GM12878 (cell line): ENCODE results near the gene CERKL. TPM values are rescaled to one million over a fixed set of nuclear protein-coding genes. Genes with fewer than 3 reads are reported as not detected.

Source experiments
- ATAC-seq: fragments of 200-7000 bp; cut with Tn5 transposase; 3 replicates; pipeline ENCODE4 v1.9.1; 2020; ENCODE audit warnings: mild to moderate bottlenecking, moderate library complexity
- BruUV-seq: library from RNA; stranded (reverse); fragments of 400-500 nt; replicated peaks from 2 replicates; lab custom pipeline; 2021; lab: Mats Ljungman, UMichigan
- CTCF ChIA-PET: fragments of 300-600 bp; sonication (Branson Sonifier 250); formaldehyde crosslinking; extraction: SDS; loops from one replicate; lab custom pipeline; 2021; ENCODE audit warnings: inconsistent platforms; lab: Yijun Ruan, JAX
- POLR2A ChIA-PET: fragments of 350-600 bp; formaldehyde crosslinking; extraction: SDS; loops from one replicate; lab custom pipeline; 2021; ENCODE audit warnings: inconsistent platforms; lab: Charles Lee
- RAD21 ChIA-PET: fragments of 300-600 bp; sonication (Branson Sonifier 250); formaldehyde crosslinking; loops from one replicate; lab custom pipeline; 2023; ENCODE audit warnings: antibody characterized with exemption; ENCODE audit not compliant: unreplicated experiment; lab: Charles Lee
- SMC1A ChIA-PET: fragments of 300-600 bp; sonication (Branson Sonifier 250); formaldehyde crosslinking; loops from one replicate; lab custom pipeline; 2023; ENCODE audit not compliant: unreplicated experiment, uncharacterized antibody; lab: Charles Lee
- DNase-seq: peaks from one replicate; pipeline ENCODE4 v3.0.0-alpha.2; 2011; ENCODE audit warnings: low read depth, low spot score
- FAIRE-seq: peaks from 3 replicates; lab custom pipeline; 2011; peaks lifted over from hg19 to GRCh38; lab: Jason Lieb, UNC
- H2AFZ ChIP-seq: 2 replicates; pipeline ENCODE4 v1.6.0; 2011; ENCODE audit warnings: low read depth, low read length, control low read depth; ENCODE audit not compliant: control insufficient read depth
- H3K27ac ChIP-seq: 2 replicates; pipeline ENCODE4 v1.5.1; 2011; ENCODE audit warnings: control low read depth; ENCODE audit not compliant: control insufficient read depth, insufficient read depth
- H3K27me3 ChIP-seq, 2 experiments: replicated peaks in 1 of 2; 2 replicates each; pipeline versions ENCODE4 v1.6.0 to v1.6.1; 2011; ENCODE audit warnings: low read length in 1 of 2; ENCODE audit not compliant: control insufficient read depth in 2 of 2, insufficient read depth in 2 of 2
- H3K36me3 ChIP-seq, 2 experiments: 2 replicates each; pipeline ENCODE4 v1.5.1; 2011; ENCODE audit warnings: low read length in 1 of 2; ENCODE audit not compliant: control insufficient read depth in 2 of 2, insufficient read depth in 2 of 2
- H3K4me1 ChIP-seq: 2 replicates; pipeline ENCODE4 v1.6.1; 2011; ENCODE audit warnings: mild to moderate bottlenecking, low read length, moderate library complexity, mixed read lengths; ENCODE audit not compliant: control insufficient read depth, insufficient read depth
- H3K4me2 ChIP-seq: 2 replicates; pipeline ENCODE4 v1.6.0; 2011; ENCODE audit warnings: control low read depth; ENCODE audit not compliant: control insufficient read depth, insufficient read depth
- H3K4me3 ChIP-seq: fragments of 200-600 bp; sonication (generic); 2 replicates; pipeline ENCODE4 v1.5.1; 2016
- H3K79me2 ChIP-seq: 2 replicates; pipeline ENCODE4 v1.6.0; 2011; ENCODE audit warnings: low read length; ENCODE audit not compliant: control insufficient read depth, insufficient read depth
- H3K9ac ChIP-seq: 2 replicates; pipeline ENCODE4 v1.8.0; 2011; ENCODE audit warnings: low read length, control low read depth, mixed read lengths; ENCODE audit not compliant: control insufficient read depth, insufficient read depth
- H3K9me3 ChIP-seq: replicated peaks from 3 replicates; pipeline ENCODE4 v1.5.1; 2011; ENCODE audit warnings: mild to moderate bottlenecking, low read length; ENCODE audit not compliant: control insufficient read depth, insufficient read depth
- H4K20me1 ChIP-seq: 2 replicates; pipeline ENCODE4 v1.6.0; 2011; ENCODE audit not compliant: control insufficient read depth, insufficient read depth
- DPF2 ChIP-seq: fragments of 450-650 bp; IDR thresholded peaks from 2 replicates; pipeline ENCODE4 v1.6.1; 2017; ENCODE audit warnings: mild to moderate bottlenecking
- IKZF1 ChIP-seq: fragments of 450-650 bp; conservative IDR thresholded peaks from 2 replicates; pipeline ENCODE4 v1.6.1; 2017; ENCODE audit warnings: antibody characterized with exemption, mild to moderate bottlenecking
- IKZF2 ChIP-seq, 2 experiments: fragments of 450-650 bp; IDR thresholded peaks; 2 replicates each; pipeline ENCODE4 v1.6.1; 2017; ENCODE audit warnings: mild to moderate bottlenecking in 2 of 2, moderate library complexity in 2 of 2
- MEF2B ChIP-seq: fragments of 450-650 bp; IDR thresholded peaks from 2 replicates; pipeline ENCODE4 v1.6.1; 2018; ENCODE audit warnings: mild to moderate bottlenecking, moderate library complexity; ENCODE audit not compliant: partially characterized antibody, poor library complexity, severe bottlenecking
- MTA2 ChIP-seq: fragments of 450-650 bp; IDR thresholded peaks from 2 replicates; pipeline ENCODE4 v1.6.1; 2016; ENCODE audit warnings: low read depth, mild to moderate bottlenecking, moderate library complexity
- NFXL1 ChIP-seq: fragments of 450-650 bp; IDR thresholded peaks from 2 replicates; pipeline ENCODE4 v1.6.1; 2017; ENCODE audit warnings: antibody characterized with exemption, mild to moderate bottlenecking, borderline replicate concordance
- NR2F1 ChIP-seq: fragments of 450-650 bp; conservative IDR thresholded peaks from 2 replicates; pipeline ENCODE4 v1.6.1; 2017; ENCODE audit warnings: mild to moderate bottlenecking
- PML ChIP-seq: IDR thresholded peaks from 2 replicates; pipeline ENCODE4 v1.6.1; 2012; ENCODE audit warnings: low read length, inconsistent platforms
- RUNX3 ChIP-seq: IDR thresholded peaks from 2 replicates; pipeline ENCODE4 v1.6.1; 2012; ENCODE audit warnings: low read length, inconsistent platforms
- SPI1 ChIP-seq: IDR thresholded peaks from 2 replicates; pipeline ENCODE4 v1.6.1; 2011; ENCODE audit warnings: low read depth, mild to moderate bottlenecking, low read length, moderate library complexity, borderline replicate concordance; ENCODE audit not compliant: insufficient read depth
- SUPT20H ChIP-seq: IDR thresholded peaks from 2 replicates; pipeline ENCODE4 v1.6.1; 2011; ENCODE audit warnings: low read depth, mild to moderate bottlenecking, low read length, moderate library complexity, borderline replicate concordance; ENCODE audit not compliant: control insufficient read depth
- TCF7 ChIP-seq: IDR thresholded peaks from 2 replicates; pipeline ENCODE4 v1.6.1; 2014; ENCODE audit warnings: antibody characterized with exemption, borderline replicate concordance
- WGBS: methylation state at CpG from one replicate; pipeline ENCODE4 v1.1.6; 2016; ENCODE audit warnings: low lambda C conversion rate; ENCODE audit not compliant: insufficient replicate concordance, insufficient coverage; ENCODE audit errors: missing lambda C conversion rate; 5-methylcytosine and 5-hydroxymethylcytosine counted together
- in situ Hi-C: fragments of 300-500 bp; cut with MboI; formaldehyde crosslinking; loops from 9 replicates; pipeline ENCODE4 v1.14.3; 2018; ENCODE audit warnings: mixed read lengths
- intact Hi-C: fragments of 100-400 bp; cut with micrococcal nuclease; formaldehyde crosslinking; loops from one replicate; pipeline ENCODE4 v1.14.2; 2022; ENCODE audit not compliant: unreplicated experiment
- polyA plus RNA-seq, 11 experiments: library from polyadenylated mRNA; depleted of rRNA in 4 of 11; unstranded in 6 of 11; stranded (reverse) in 5 of 11; fragments of >200 nt; fragmentation: Nextera tagmentation in 4 of 11; fragmentation: Illumina TruSeq in 1 of 11; extraction: Ambion mirVana in 4 of 11; extraction: Trizol in 1 of 11; gene quantifications; 1 replicate in 1 of 11; 2 replicates in 10 of 11; pipeline versions ENCODE4 v1.2.1 to v1.2.3, GENCODE V29; 2011 to 2016; ENCODE audit warnings: inconsistent platforms in 2 of 11, missing spikeins in 2 of 11, low read depth in 1 of 11
- total RNA-seq, 4 experiments: library from RNA; depleted of rRNA in 3 of 4; stranded (reverse); fragments of >200 nt in 3 of 4; fragmentation: Illumina TruSeq in 1 of 4; extraction: Trizol in 1 of 4; gene quantifications; 2 replicates each; pipeline versions ENCODE4 v1.2.1 to v1.2.3, GENCODE V29; 2013 to 2021
- TF ChIP-seq, protein P1 (sequence below): fragments of 450-650 bp; IDR thresholded peaks from 2 replicates; pipeline ENCODE4 v1.6.1; 2017; ENCODE audit warnings: low read depth, mild to moderate bottlenecking, moderate library complexity
- TF ChIP-seq, protein P2 (sequence below): IDR thresholded peaks from 2 replicates; pipeline ENCODE4 v1.6.1; 2012; ENCODE audit warnings: low read length, inconsistent platforms

The CERKL gene
- total and polyA plus RNA-seq, 10 of the 15 experiments (the other 5 are each of a cell fraction or from before 2014, with no cell fraction given): 0.05 to 23.0 (median 6.0) TPM; not detected in 2

DNA sequence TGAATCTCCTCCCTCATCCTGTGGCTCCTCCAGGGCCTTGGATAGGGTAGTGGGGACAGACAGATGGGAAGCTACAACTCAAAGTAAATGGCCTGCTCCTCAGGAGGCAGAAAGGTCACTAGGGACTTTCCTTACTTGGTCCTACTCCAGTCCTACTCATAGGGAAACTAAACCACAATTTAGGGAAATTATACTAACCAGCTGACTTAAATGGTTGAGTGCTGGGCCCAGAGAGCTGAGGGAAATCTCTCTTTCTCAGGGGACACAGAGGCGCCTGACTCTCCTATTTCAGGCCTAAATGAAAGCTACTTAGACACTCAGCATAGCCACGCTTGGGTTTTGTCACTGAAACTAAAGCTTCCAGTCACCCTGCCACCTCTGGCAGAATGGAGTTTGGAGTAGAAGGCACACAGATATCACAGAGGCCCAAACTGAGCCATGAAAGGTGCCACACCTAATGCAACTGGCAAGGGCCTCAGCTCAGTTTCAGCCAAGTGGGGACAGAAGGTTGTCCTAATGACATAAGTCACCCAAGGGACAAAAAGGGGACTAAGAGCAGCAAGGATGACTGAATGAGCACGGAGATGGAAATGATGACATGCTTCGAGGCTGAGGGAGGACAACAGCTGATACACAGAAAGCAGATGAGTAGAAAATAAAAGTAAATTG lies 24.0 kb downstream of the CERKL start:
- CTCF ChIA-PET: interaction anchor here (1.1 to 1.9 kb wide), 2 partner anchors 59 to 83 kb away, joined by 3 to 7 read pairs; no protein-coding TSS in a partner anchor
- ATAC-seq: peak; percentile 73
- intact Hi-C loops (no loop called here), in situ Hi-C loops (no loop called here)
- Histone ChIP-seq H3K36me3 (no peaks in the 10 kb centered on the region), H2AFZ (no peak overlapping the region), H3K27me3 (no peaks in the 10 kb centered on the region), H3K79me2 (no peaks in the 10 kb centered on the region), H4K20me1 (no peaks in the 10 kb centered on the region), H3K27ac (no peak overlapping the region), H3K4me1 (no peaks in the 10 kb centered on the region; the same call in 1 of the 2 replicates), H3K9me3 (no peaks in the 10 kb centered on the region), H3K9ac (no peak overlapping the region), H3K4me2 (no peak overlapping the region), H3K4me3 (no peak overlapping the region)
- SMC1A ChIA-PET: interaction anchor here (0.8 to 2.4 kb wide), 9 partner anchors 17 to 528 kb away, joined by 3 to 9 read pairs (median 4); no protein-coding TSS in a partner anchor
- TF ChIP-seq MEF2B (peak; percentile 52), PML (no peak), NR2F1 (peak; percentile 35; the same call in 1 of the 2 replicates), TCF7 (no peak), IKZF2 (IDR thresholded peaks at IDR 0.05) (peak; percentile 18 to 30; a peak in 1 of 4 replicates), SUPT20H (no peak), MTA2 (0 out of 2 replicates have a peak, but pooled peaks have one; percentile 28), DPF2 (0 out of 2 replicates have a peak, but pooled peaks have one; percentile 30), RUNX3 (peak; percentile 61), NFXL1 (no peak), IKZF1 (peak; percentile 65), SPI1 (no peak)
- TF ChIP-seq, protein P1, sequence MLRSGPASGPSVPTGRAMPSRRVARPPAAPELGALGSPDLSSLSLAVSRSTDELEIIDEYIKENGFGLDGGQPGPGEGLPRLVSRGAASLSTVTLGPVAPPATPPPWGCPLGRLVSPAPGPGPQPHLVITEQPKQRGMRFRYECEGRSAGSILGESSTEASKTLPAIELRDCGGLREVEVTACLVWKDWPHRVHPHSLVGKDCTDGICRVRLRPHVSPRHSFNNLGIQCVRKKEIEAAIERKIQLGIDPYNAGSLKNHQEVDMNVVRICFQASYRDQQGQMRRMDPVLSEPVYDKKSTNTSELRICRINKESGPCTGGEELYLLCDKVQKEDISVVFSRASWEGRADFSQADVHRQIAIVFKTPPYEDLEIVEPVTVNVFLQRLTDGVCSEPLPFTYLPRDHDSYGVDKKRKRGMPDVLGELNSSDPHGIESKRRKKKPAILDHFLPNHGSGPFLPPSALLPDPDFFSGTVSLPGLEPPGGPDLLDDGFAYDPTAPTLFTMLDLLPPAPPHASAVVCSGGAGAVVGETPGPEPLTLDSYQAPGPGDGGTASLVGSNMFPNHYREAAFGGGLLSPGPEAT: peak; percentile 28; the same call in 1 of the 2 replicates
- TF ChIP-seq, protein P2, sequence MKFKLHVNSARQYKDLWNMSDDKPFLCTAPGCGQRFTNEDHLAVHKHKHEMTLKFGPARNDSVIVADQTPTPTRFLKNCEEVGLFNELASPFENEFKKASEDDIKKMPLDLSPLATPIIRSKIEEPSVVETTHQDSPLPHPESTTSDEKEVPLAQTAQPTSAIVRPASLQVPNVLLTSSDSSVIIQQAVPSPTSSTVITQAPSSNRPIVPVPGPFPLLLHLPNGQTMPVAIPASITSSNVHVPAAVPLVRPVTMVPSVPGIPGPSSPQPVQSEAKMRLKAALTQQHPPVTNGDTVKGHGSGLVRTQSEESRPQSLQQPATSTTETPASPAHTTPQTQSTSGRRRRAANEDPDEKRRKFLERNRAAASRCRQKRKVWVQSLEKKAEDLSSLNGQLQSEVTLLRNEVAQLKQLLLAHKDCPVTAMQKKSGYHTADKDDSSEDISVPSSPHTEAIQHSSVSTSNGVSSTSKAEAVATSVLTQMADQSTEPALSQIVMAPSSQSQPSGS: no peak
- RAD21 ChIA-PET: interaction anchor here (0.9 to 1.6 kb wide), 3 partner anchors 49 to 166 kb away, joined by 3 to 4 read pairs (median 4); no protein-coding TSS in a partner anchor
- DNase-seq: peak; percentile 23
- BruUV-seq: no TSS peak
- WGBS: 17% methylated on average over 4 of the region's 4 CpGs
- FAIRE-seq: no peak
- POLR2A ChIA-PET: interaction anchor here (1.1 kb wide), 1 partner anchor 46 kb away, joined by 3 read pairs; no protein-coding TSS in a partner anchor
